ENCODE measurements around the gene INPP5D. TPM values are rescaled to one million over a fixed set of nuclear protein-coding genes. Genes with fewer than 3 reads are reported as not detected.
"Not testable (repeated sequence)": the region's sequence is repeated elsewhere in the genome, so short reads cannot be mapped to it uniquely, and the experiment has no call there.

The INPP5D gene
- polyA plus RNA-seq, 3 donors, result 6.6 to 7.2 (median 6.7) TPM

DNA sequence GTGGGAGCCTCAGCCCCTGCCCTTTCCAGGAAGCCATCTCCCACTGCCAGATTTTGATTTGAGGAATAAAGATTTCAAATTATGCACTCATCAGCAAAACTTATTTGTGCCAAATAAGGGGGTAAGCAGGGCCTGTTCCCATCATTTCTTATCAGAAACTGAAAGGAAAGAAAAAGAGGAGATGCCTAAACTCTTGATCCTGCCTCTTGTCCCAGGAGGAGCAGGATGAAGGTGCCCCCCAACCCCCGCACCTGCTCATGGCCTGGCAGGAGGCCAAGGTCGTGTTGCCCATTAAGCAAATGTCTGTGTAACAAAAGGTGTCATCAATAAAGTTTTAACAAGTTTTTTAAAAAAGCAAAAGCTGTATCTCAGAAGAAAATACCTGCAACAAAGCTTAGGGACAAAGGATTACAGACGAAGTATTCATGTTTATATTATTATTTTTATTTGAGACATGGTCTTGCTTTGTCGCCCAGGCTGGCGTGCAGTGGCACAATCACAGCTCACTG, 80.0 kb downstream of the INPP5D start:
- DNase-seq, result no peak

DNA sequence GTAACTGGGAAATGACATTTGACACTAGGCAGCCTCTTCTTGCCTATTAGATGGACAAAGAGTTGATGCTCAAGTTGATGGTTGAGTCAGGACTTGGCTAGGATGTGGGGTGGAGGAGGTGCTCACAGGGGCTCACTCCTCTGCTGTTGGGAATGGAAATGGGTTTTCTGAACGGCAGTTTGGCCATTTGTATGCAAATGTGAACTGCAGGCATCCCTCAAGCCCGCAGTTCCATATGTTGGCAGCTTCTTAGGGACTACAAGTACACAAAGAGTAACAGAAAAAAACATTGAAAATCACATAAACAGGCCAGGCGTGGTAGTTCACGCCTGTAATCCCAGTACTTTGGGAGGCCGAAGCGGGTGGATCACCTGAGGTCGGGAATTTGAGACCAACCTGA, 80.8 kb downstream of the INPP5D start:
- no peak for DNase-seq

DNA sequence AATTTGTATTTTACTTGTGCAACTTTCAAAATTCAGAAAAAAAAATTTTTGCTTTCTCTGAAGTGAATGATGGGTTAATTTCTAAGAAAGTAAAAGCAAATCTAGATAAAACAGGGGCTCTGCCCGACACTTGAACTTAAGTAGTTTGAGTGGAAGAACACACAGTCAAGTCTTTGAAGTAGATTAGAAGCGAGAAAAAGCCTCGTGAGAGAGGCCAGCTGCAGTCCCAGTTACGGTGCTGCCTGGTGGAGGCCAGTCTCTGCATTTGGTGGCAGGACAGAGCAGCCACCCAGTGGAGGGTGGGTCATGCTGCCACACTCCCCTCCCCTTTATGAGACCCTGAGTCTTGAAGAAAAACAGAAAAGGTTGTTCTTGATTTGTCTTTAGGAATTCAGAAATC, 81.8 kb downstream of the INPP5D start:
- no peak for DNase-seq

DNA sequence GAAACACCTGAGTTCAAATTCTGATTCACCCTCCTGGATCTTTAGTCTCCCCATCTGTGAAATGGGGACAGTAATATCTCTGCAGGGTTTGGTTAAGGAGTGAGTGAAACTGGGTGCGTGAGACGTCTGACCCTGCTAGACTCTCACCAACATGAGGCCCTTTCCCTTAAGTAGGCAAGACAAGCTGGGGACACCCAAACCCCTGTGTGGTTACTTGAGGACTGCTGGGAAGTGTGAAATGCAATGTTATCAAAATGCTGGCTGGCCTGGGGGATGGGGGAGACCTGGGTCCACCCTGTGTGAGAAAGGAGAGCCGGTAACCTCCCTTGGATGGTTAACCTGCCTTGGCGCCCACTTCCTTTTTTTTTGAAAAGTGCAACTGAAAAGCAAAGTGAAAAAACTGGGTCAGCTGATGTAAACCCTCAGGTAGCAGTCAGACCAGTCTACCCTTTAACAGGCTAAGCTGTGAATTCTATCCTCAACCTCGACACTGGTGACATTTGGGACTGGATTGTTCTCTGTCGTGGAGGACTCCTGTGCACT, 82.3 kb downstream of the INPP5D start:
- no peak for DNase-seq

DNA sequence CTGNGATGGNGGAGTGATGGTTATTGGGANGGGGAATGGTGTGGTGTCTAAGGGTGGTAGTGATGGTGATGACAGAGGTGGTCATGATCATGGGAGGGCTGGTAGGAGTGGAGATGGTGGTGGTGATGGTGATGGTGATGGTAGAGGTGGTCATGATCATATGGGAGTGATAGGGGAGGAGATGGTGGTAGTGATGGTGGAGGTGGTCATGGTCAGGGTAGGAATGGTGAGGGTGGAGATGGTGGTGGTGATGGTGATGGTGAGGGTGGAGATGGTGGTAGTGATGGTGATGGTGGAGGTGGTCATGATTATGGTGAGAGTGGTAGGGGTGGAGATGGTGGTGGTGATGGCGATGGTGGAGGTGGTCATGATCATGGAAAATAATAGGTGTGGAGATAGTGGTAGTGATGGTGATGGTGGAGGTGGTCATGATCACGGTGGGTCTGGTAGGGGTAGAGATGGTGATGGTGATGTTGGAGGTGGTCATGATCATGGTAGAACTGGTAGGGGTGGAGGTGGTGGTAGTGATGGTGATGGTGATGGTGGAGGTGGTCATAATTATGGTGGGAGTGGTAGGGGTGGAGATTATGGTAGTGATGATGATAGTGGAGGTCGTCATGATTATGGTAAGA, 83.7 kb downstream of the INPP5D start:
- DNase-seq, result no peak

DNA sequence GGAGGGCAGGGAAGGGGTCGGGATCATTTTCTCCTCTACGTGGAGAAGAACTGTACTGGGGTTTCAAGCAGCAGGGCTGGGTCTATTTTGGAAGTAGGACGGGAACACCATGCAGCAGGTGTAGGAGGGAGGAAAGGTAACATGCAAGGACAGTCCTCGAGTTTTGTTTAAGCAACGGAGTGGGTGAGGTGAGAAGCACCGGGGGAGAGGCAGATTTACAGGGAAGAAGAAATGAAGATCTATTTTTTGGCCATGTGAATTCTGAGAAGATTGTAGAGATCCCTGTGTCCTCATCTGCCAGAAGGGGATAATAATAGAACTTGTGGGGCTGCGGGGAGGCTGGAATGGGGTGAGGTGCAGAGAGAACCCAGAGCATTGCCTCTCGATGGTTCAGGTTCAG, 85.6 kb downstream of the INPP5D start:
- no peak for DNase-seq

DNA sequence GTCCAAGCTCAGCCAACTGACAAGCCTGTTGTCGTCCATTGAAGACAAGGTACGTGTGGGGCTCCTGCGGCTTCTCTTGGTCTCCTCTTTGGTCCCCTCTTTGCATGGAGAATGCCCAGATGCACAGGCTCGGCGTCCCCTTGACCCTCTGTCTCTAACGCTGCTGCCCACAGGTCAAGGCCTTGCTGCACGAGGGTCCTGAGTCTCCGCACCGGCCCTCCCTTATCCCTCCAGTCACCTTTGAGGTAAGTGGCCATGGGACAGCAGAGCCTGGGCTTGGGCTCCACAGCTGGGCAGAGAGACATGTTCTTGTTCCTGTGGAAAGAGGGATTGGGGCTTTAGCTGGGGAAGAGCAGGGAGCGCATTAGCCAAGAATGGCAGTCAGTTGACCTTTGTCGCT, 86.1 kb downstream of the INPP5D start:
- DNase-seq, result no peak

DNA sequence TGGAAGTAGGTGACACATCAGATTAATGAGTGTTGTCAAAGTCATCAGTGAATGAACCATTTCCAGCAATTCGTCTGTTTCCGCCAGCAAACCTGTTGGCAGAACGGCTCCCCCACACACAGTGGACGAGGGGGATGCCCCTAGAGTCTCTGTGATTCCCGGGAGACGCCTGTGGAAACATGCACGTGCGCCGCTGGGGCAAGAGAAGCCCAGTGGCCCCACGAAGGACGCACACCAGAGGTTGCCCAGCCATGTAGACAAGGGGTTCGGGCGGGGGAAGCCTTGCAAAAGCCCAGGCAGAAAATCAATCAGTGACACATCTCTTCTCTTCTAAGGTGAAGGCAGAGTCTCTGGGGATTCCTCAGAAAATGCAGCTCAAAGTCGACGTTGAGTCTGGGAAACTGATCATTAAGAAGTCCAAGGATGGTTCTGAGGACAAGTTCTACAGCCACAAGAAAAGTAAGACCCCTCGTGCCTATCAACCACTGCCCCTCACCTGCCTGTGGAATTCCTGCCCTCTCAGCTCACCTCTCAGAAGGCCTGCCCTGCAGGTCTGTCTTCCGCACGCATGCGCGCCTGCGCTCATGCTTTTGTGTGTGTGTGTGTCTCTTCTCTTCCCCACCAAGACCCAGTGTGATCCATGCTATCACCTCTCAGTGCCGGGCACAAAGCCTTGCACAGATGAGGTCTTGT, 87.1 kb downstream of the INPP5D start:
- no peak for DNase-seq

DNA sequence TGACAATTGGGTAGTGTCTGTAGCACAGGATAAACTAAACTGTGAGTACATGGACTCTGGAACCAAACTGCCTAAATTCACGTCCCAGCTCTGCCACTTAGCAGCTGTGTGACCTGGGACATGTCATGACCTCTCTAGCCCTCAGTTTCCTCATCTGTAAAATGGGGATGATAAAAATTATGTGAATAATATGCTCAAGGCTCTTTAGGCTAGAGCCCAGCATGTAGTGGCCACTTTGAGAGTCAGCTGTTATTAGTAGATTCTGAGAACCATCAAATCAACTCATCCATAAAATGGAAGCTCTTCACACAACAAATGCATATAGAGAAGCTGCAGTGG, 87.7 kb downstream of the INPP5D start:
- no peak for DNase-seq

DNA sequence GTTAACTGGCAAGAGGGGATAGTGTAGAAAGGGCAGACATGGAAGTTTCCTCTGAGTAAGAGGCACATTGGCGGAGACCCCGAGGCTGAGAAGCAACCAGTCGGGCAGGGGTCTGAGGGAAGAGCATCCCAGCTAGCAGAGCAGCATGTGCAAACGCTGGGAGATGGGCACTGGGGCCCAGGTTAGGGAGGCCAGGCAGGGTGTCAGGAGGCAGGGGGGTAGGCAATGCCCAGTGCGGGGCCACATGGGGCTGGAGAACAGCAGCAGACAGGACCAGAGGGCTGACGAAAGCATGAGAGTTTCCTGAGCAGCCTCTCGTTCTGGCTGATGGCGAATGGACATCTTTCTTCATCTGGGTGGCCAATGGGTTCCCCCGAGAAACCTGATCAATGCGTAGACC, 88.2 kb downstream of the INPP5D start:
- DNase-seq, result no peak

DNA sequence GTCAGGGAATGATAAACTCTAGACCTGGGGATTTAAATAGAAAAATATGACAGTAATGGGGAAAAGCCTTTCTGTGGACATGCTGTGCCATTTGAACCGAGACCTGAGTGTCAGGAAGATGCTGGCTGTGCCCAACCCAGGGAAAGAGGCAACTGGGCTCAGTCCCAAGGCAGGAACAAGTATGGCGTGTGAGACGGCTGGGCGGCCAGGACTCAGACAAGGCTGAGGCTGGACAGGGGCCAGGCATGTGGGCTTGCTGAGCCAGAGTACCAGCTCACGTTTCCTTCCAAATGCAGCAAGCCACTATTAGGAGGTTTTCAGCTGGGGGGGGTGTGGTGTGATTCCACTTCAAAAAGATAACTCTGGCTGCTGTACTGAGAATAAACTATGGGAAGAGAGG, 92.4 kb downstream of the INPP5D start:
- DNase-seq, result no peak

DNA sequence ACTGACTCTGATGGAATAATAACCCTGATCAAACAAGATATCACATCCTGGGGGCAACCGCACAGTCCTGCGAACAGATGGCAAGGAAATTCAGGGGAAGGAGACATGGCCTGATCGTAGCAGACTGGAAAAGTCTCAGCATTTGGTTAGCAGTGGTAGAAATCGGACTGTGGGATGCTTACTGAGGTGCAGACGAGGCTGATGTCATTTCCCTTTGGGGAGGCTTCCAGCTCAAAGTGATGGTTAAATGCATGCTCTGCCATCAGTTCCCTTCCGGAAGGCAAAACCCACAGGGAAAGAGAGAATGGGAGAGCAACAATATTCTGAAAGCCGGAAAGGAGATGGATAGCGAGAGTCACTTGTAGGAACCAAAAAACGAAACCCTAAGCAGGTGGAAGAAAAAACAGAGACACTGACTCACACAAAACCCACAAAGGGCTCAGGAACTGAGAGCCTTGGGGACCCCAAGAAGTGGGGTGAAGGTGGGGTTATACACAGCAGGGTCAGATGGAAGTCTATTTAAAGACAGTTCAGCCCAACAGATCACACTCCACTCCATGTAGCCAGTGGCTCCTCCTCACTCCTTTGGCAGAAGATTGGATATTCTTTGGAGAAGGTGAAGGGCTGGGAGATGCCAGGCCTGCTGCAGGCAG, 93.1 kb downstream of the INPP5D start:
- no peak for DNase-seq

DNA sequence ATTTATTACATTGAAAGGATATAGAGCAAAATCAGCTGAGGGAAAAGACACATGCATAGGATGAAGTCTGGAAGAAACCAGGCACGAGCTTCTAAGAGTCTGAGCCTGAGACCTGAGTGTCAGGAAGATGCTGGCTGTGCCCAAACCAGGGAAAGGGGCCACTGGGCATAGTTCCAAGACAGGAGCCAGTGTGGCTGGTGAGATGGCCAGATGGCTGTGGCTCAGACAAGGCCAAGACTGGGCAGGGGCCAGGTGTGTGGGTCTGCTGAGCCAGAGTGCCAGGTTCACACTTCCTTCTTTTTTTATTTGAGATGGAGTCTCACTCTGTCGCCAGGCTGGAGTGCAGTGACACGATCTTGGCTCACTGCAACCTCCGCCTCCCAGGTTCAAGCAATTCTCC, 95.9 kb downstream of the INPP5D start:
- no peak for DNase-seq

DNA sequence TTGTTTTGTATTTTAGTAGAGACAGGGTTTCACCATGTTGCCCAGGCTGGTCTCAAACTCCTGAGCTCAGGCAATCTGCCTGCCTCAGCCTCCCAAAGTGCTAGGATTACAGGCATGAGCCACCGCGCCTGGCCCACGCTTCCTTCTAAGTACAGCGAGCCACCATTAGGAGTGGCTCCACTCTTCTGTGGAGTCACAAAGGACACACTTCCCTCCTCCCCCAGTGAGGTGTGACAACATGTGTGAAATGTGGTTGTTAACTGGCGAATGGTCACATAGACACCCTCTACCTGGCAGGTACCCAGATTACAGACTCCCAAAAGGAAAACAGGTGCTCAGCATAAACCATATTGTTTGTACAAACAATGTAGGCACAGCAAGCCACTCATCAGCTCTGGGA, 96.3 kb downstream of the INPP5D start:
- not testable (repeated sequence) for DNase-seq

DNA sequence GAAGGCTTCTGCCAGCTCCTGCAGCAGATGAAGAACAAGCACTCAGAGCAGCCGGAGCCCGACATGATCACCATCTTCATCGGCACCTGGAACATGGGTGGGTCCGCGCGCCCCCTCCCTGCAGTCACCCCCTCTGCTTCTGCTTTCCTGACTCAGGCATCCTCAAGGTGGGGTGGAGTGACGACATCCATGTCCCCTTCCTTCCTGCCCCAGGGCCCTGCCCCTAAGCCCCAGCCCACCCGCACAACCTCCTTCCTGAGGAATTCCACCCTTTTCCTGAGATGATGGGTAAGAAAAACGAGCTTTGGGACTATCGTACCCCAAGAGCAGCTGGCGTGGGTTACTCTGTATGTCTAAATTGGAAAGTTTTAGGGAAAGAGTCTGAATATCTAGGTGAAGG, 101.6 kb downstream of the INPP5D start:
- DNase-seq, result no peak

DNA sequence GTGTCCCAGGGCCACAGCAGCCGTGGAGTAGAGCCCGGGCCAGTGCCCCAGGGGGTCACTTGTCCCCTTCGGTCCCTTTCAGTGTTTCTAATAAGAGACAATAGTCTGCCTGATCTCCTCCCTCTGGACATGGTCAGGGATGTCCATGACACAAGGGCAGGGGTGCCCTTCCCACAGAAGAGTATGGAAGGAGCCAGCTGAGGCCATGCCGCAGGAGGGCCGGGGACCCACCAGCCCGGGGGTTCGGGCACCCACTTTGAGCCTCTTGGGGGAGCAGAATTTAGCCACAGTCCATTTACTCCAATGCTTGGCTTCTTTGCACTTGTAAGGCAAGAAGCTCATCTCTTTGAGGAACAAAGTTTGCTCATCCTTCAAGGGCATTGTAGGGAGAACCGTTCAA, 102.6 kb downstream of the INPP5D start:
- DNase-seq, result no peak

DNA sequence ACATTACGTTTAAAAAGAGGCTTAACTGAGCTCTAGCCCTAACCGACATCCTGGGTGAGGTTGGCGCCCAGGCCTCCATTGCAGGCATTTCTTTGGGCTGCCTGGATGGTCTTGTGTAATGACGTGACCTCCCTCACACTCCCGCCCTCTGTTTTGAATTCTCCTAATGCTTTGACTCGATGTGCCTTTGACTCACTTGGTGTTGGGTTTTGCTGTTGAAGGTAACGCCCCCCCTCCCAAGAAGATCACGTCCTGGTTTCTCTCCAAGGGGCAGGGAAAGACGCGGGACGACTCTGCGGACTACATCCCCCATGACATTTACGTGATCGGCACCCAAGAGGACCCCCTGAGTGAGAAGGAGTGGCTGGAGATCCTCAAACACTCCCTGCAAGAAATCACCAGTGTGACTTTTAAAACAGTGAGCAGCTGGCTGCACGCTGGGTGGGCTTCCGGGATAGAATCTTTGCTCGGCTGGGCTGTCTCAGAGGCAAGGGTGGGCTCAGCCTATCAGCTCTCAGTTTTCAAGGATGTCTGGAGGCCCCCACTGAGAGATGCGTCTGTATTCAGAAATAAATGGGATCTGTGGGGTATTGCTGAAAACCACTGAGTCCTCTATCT, 103.5 kb downstream of the INPP5D start:
- DNase-seq, result no peak

DNA sequence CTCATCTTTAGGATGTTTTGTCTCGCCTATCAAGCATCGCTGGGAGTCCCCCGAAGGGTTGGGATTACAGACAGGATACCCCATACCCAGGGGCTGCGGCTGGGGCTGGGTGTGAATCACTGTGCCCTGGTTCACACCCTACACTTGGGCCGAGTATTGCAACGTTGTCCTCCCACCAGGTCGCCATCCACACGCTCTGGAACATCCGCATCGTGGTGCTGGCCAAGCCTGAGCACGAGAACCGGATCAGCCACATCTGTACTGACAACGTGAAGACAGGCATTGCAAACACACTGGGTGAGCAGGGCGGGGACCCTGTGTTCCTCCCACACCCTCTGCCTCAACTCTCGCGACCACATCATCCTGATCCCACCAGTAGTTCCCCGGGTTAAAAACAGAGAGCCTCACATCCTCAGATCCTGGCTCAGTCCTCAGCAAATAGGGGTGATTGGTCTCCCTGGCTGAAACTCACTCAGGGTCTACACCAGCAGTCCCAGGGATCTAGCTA, 104.0 kb downstream of the INPP5D start:
- no peak for DNase-seq

DNA sequence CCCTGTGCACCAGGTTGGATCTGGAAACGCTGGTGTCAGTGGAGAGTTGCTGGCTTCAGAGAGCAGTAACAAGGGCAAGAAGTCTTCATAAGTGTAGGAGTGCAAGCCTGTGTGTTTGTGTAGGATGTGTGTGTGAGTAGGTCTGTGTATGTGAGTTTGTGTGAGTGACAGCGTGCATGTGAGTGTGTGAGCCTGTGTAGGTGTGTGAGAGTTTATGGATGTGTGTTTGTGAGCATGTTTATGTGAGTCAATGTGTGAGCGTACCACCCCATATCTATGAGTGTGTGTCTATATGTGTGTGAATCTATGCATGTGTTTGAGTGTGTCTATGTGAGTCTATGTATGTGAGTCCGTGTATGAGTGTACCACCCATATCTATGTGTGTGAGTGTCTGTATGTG, 104.8 kb downstream of the INPP5D start:
- no peak for DNase-seq

DNA sequence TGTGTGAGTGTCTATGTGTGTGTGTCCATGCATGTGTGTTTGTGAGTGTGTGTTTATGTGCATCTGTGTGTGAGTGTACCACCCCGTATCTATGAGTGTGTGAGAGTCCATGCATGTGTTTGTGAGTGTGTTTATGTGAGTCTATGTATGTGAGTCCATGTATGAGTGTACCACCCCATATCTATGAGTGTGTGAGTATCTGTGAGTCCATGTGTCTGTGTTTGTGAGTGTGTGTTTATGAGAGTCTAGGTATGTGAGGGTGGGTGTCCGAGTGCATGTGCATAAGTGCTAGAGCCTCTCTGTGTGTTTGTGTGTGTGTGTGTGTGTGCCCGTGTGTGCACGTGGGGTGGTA, 105.4 kb downstream of the INPP5D start:
- no peak for DNase-seq

DNA sequence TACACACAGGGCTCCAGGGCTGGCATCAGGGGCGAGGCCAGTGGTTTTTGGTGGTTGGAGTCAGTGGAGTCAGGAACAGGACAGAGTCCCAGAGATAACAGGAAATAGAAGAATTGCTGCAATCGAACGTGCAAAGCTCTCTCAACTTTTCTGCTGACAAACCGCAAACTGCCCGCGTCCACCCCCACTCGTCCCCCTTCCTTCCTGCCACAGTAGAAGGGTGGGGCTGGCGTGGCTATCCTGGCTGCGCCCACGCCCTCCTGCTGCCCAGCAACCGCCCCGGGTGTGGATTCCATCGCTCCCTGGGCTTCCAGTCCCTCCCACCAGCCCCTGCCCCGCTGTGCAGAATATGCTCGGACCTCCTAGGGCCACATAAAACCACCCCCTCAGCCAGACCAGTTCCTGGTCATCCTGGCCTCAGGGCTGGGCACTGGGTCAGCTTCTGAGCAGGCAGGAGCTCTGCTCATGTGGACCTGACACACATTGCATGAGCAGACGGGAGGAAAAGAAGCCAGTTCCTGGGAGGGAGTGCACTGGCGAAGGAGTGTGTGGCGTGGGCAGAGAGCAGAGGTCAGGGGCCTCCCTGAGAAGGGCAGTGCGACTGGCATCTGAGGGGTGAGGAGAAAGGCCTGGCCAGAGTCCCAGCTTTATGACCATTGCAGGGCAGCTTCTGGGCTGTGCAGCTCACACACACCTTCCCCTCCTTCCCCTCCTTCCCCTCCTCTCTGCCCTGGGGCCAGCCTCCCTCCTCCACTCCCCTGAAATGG, 105.9 kb downstream of the INPP5D start:
- DNase-seq, result no peak

DNA sequence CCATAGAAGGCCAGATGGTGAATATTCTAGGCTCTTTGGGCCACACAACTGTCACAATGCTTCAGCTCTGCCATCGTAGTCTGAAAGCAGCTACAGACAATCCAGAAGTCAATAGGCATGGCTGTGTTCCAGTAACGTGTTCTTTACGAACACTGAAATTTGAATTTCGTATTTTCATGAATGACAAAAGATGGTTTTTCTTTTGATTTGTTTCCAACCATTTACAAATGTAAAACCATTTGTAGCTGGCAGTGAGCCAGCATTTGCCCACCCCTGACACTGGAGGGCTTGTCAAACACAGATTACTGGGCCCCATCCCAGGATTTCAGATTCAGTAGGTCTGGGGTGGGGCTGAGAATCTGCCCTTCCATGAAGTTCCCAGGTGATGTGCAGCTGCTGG, 108.3 kb downstream of the INPP5D start:
- no peak for DNase-seq
